Activated naive CD8-positive, alpha-beta T cell treated with anti-CD3 and anti-CD28 coated beads for 36 hours (primary cell): ENCODE data around the gene SASH1. TPM values are rescaled to one million over a fixed set of nuclear protein-coding genes. Genes with fewer than 3 reads are reported as not detected.

ENCODE experiments used
- DNase-seq: peaks from one replicate; pipeline ENCODE4 v3.0.0; 2021
- H3K27ac Mint-ChIP-seq: one replicate; pipeline ENCODE4 v1.8.0; 2022; ENCODE audit warnings: mild to moderate bottlenecking, moderate library complexity, mixed read lengths
- H3K27me3 Mint-ChIP-seq: one replicate; pipeline ENCODE4 v1.8.0; 2022; ENCODE audit warnings: mild to moderate bottlenecking, mixed read lengths
- H3K36me3 Mint-ChIP-seq: one replicate; pipeline ENCODE4 v1.8.0; 2021; ENCODE audit warnings: mild to moderate bottlenecking, mixed read lengths
- H3K4me1 Mint-ChIP-seq: one replicate; pipeline ENCODE4 v1.8.0; 2021; ENCODE audit warnings: mixed read lengths
- H3K4me3 Mint-ChIP-seq: one replicate; pipeline ENCODE4 v1.8.0; 2022; ENCODE audit warnings: mild to moderate bottlenecking, moderate library complexity, mixed read lengths
- H3K9me3 Mint-ChIP-seq: one replicate; pipeline ENCODE4 v1.8.0; 2022; ENCODE audit warnings: mixed read lengths
- total RNA-seq, 2 experiments: library from RNA; stranded (reverse); gene quantifications; one replicate each; pipeline ENCODE4 v1.2.3, GENCODE V29; 2021

SASH1 gene
- total RNA-seq, 2 experiments from 2014 or later = 0.04 TPM

GRCh38 chr6:148538261-148539190 is 195.9 kb downstream of the SASH1 start:
- Mint-ChIP-seq H3K4me3 (no peak overlapping the region), H3K9me3 (no peaks in the 10 kb centered on the region), H3K36me3 (no peaks in the 10 kb centered on the region), H3K27me3 (peaks cover 5% of the 10 kb centered on the region), H3K4me1 (no peaks in the 10 kb centered on the region), H3K27ac (no peak overlapping the region)
- no peak for DNase-seq

GRCh38 chr6:148543540-148543939 is 200.9 kb downstream of the SASH1 start:
- no peaks in the 10 kb centered on the region for H3K9me3 Mint-ChIP-seq
- H3K4me1 Mint-ChIP-seq = no peaks in the 10 kb centered on the region
- H3K36me3 Mint-ChIP-seq = no peaks in the 10 kb centered on the region
- H3K4me3 Mint-ChIP-seq = no peak overlapping the region
- no peak for DNase-seq
- no peaks in the 10 kb centered on the region for H3K27me3 Mint-ChIP-seq
- H3K27ac Mint-ChIP-seq = no peak overlapping the region

GRCh38 chr6:148544421-148544820 is 201.8 kb downstream of the SASH1 start:
- Mint-ChIP-seq H3K4me3 (no peak overlapping the region), H3K27ac (no peak overlapping the region), H3K36me3 (no peaks in the 10 kb centered on the region), H3K27me3 (no peaks in the 10 kb centered on the region), H3K9me3 (no peaks in the 10 kb centered on the region), H3K4me1 (no peaks in the 10 kb centered on the region)
- DNase-seq = no peak

- DNase-seq = no peak
- Mint-ChIP-seq H3K27ac (no peak overlapping the region), H3K4me1 (no peaks in the 10 kb centered on the region), H3K36me3 (no peaks in the 10 kb centered on the region), H3K9me3 (no peaks in the 10 kb centered on the region), H3K27me3 (no peaks in the 10 kb centered on the region), H3K4me3 (no peak overlapping the region)
Measured at GRCh38 chr6:148545901-148546300, 203.3 kb downstream of the SASH1 start.

GRCh38 chr6:148547110-148547509 is 204.5 kb downstream of the SASH1 start:
- Mint-ChIP-seq H3K27ac (no peak overlapping the region), H3K27me3 (no peaks in the 10 kb centered on the region), H3K4me3 (no peak overlapping the region), H3K9me3 (no peaks in the 10 kb centered on the region), H3K36me3 (no peaks in the 10 kb centered on the region), H3K4me1 (no peaks in the 10 kb centered on the region)
- DNase-seq = no peak

GRCh38 chr6:148548065-148548748 is 205.6 kb downstream of the SASH1 start:
- Mint-ChIP-seq H3K9me3 (no peaks in the 10 kb centered on the region), H3K36me3 (no peaks in the 10 kb centered on the region), H3K27me3 (no peaks in the 10 kb centered on the region), H3K4me3 (no peak overlapping the region), H3K4me1 (no peaks in the 10 kb centered on the region), H3K27ac (no peak overlapping the region)
- DNase-seq = no peak

- no peaks in the 10 kb centered on the region for H3K36me3 Mint-ChIP-seq
- H3K9me3 Mint-ChIP-seq = peaks cover 2% of the 10 kb centered on the region
- H3K4me3 Mint-ChIP-seq = no peak overlapping the region
- no peaks in the 10 kb centered on the region for H3K4me1 Mint-ChIP-seq
- no peak for DNase-seq
- peaks cover 5% of the 10 kb centered on the region for H3K27me3 Mint-ChIP-seq
- H3K27ac Mint-ChIP-seq = no peak overlapping the region
Measured at GRCh38 chr6:148548749-148549140, 206.1 kb downstream of the SASH1 start.

GRCh38 chr6:148550569-148550968 is 207.9 kb downstream of the SASH1 start:
- H3K4me1 Mint-ChIP-seq = no peaks in the 10 kb centered on the region
- H3K9me3 Mint-ChIP-seq = peaks cover 2% of the 10 kb centered on the region
- no peaks in the 10 kb centered on the region for H3K36me3 Mint-ChIP-seq
- no peak for DNase-seq
- H3K27me3 Mint-ChIP-seq = peaks cover 8% of the 10 kb centered on the region
- no peak overlapping the region for H3K27ac Mint-ChIP-seq
- no peak overlapping the region for H3K4me3 Mint-ChIP-seq

- Mint-ChIP-seq H3K9me3 (peaks cover 2% of the 10 kb centered on the region), H3K27me3 (peaks cover 13% of the 10 kb centered on the region), H3K4me3 (no peak overlapping the region), H3K27ac (no peak overlapping the region), H3K36me3 (no peaks in the 10 kb centered on the region), H3K4me1 (no peaks in the 10 kb centered on the region)
- no peak for DNase-seq
Measured at GRCh38 chr6:148551226-148551625, 208.6 kb downstream of the SASH1 start.

GRCh38 chr6:148556410-148556809 is 213.8 kb downstream of the SASH1 start:
- peaks cover 29% of the 10 kb centered on the region for H3K27me3 Mint-ChIP-seq
- no peaks in the 10 kb centered on the region for H3K36me3 Mint-ChIP-seq
- no peak overlapping the region for H3K4me3 Mint-ChIP-seq
- DNase-seq = no peak
- no peak overlapping the region for H3K27ac Mint-ChIP-seq
- peaks cover 7% of the 10 kb centered on the region for H3K4me1 Mint-ChIP-seq
- H3K9me3 Mint-ChIP-seq = peaks cover 2% of the 10 kb centered on the region

- H3K9me3 Mint-ChIP-seq = peaks cover 2% of the 10 kb centered on the region
- H3K27me3 Mint-ChIP-seq = peaks cover 29% of the 10 kb centered on the region
- DNase-seq = no peak
- no peak overlapping the region for H3K4me3 Mint-ChIP-seq
- H3K27ac Mint-ChIP-seq = no peak overlapping the region
- no peaks in the 10 kb centered on the region for H3K36me3 Mint-ChIP-seq
- peaks cover 7% of the 10 kb centered on the region for H3K4me1 Mint-ChIP-seq
Measured at GRCh38 chr6:148557796-148558321, 215.2 kb downstream of the SASH1 start.

GRCh38 chr6:148559848-148560433 is 217.3 kb downstream of the SASH1 start:
- peaks cover 20% of the 10 kb centered on the region for H3K27me3 Mint-ChIP-seq
- peaks cover 7% of the 10 kb centered on the region for H3K4me1 Mint-ChIP-seq
- H3K27ac Mint-ChIP-seq = no peak overlapping the region
- H3K9me3 Mint-ChIP-seq = no peaks in the 10 kb centered on the region
- peak; percentile 72 for DNase-seq
- H3K36me3 Mint-ChIP-seq = no peaks in the 10 kb centered on the region
- H3K4me3 Mint-ChIP-seq = no peak overlapping the region

- H3K27me3 Mint-ChIP-seq = peaks cover 16% of the 10 kb centered on the region
- no peak overlapping the region for H3K27ac Mint-ChIP-seq
Measured at GRCh38 chr6:148561629-148562028, 219.0 kb downstream of the SASH1 start.

GRCh38 chr6:148563066-148563465 is 220.4 kb downstream of the SASH1 start:
- Mint-ChIP-seq H3K4me3 (no peak overlapping the region), H3K36me3 (no peaks in the 10 kb centered on the region), H3K27me3 (peaks cover 22% of the 10 kb centered on the region), H3K27ac (no peak overlapping the region), H3K9me3 (no peaks in the 10 kb centered on the region), H3K4me1 (peaks cover 10% of the 10 kb centered on the region)
- no peak for DNase-seq

More at GRCh38 chr6:148561629-148562028, 219.0 kb downstream of the SASH1 start:
- DNase-seq = no peak
- Mint-ChIP-seq H3K9me3 (no peaks in the 10 kb centered on the region), H3K36me3 (no peaks in the 10 kb centered on the region), H3K4me1 (peaks cover 12% of the 10 kb centered on the region), H3K4me3 (no peak overlapping the region)

- no peaks in the 10 kb centered on the region for H3K36me3 Mint-ChIP-seq
- H3K27ac Mint-ChIP-seq = no peak overlapping the region
- DNase-seq = no peak
- H3K27me3 Mint-ChIP-seq = peaks cover 28% of the 10 kb centered on the region
- H3K4me1 Mint-ChIP-seq = peaks cover 9% of the 10 kb centered on the region
- H3K4me3 Mint-ChIP-seq = no peak overlapping the region
- no peaks in the 10 kb centered on the region for H3K9me3 Mint-ChIP-seq
Measured at GRCh38 chr6:148564494-148565035, 221.9 kb downstream of the SASH1 start.
